HG03060 (cell line): Measurements from ENCODE around the gene GRIK1.

Source experiments
- ATAC-seq: cut with Tn5 transposase; IDR thresholded peaks from one replicate; pipeline ENCODE4 v1.9.1; 2021; ENCODE audit warnings: low read depth, moderate number of reproducible peaks; ENCODE audit not compliant: unreplicated experiment

Gene GRIK1

GRCh38 chr21:29793712-29794111 lies 146.1 kb downstream of the GRIK1 start:
- no peak for ATAC-seq

GRCh38 chr21:29789393-29789792 lies 150.4 kb downstream of the GRIK1 start:
- no peak for ATAC-seq

- no peak for ATAC-seq
These were observed 151.0 kb downstream of the GRIK1 start for GRCh38 chr21:29788752-29789151.

- no peak for ATAC-seq
These were observed 152.4 kb downstream of the GRIK1 start for GRCh38 chr21:29787361-29787909.

- ATAC-seq = no peak
These were observed 153.1 kb downstream of the GRIK1 start for GRCh38 chr21:29786496-29787360.

- no peak for ATAC-seq
These were observed 162.6 kb downstream of the GRIK1 start for GRCh38 chr21:29777160-29777559.

- no peak for ATAC-seq
These were observed 164.3 kb downstream of the GRIK1 start for GRCh38 chr21:29775462-29775861.

- no peak for ATAC-seq
These were observed 168.2 kb downstream of the GRIK1 start for GRCh38 chr21:29771491-29772066.

- no peak for ATAC-seq
These were observed 176.1 kb downstream of the GRIK1 start for GRCh38 chr21:29763674-29764073.

GRCh38 chr21:29762570-29763082 lies 177.2 kb downstream of the GRIK1 start:
- ATAC-seq = no peak

GRCh38 chr21:29753216-29753615 lies 186.6 kb downstream of the GRIK1 start:
- ATAC-seq = no peak

GRCh38 chr21:29751473-29752185 lies 188.2 kb downstream of the GRIK1 start:
- ATAC-seq = no peak

GRCh38 chr21:29749957-29750356 lies 189.8 kb downstream of the GRIK1 start:
- no peak for ATAC-seq

GRCh38 chr21:29749223-29749622 lies 190.6 kb downstream of the GRIK1 start:
- ATAC-seq = no peak

GRCh38 chr21:29748391-29749167 lies 191.2 kb downstream of the GRIK1 start:
- no peak for ATAC-seq

GRCh38 chr21:29741761-29742160 lies 198.0 kb downstream of the GRIK1 start:
- no peak for ATAC-seq

- no peak for ATAC-seq
These were observed 200.6 kb downstream of the GRIK1 start for GRCh38 chr21:29739176-29739575.

GRCh38 chr21:29738730-29739129 lies 201.1 kb downstream of the GRIK1 start:
- no peak for ATAC-seq

GRCh38 chr21:29737186-29737585 lies 202.6 kb downstream of the GRIK1 start:
- no peak for ATAC-seq

GRCh38 chr21:29730281-29730680 lies 209.5 kb downstream of the GRIK1 start:
- no peak for ATAC-seq
